BLaER1 treated with 17β-estradiol and CSF1 and Interleukin-3, amounts not matched to agents 10 nM and 100 nM (cell line): ENCODE data around the gene CMSS1.

Source experiments
- H3K27ac ChIP-seq, 11 experiments: shearing (Covaris generic); formaldehyde crosslinking; 2 replicates each; pipeline ENCODE4 v1.8.1; 2022
- H3K27me3 ChIP-seq, 11 experiments: shearing (Covaris generic); formaldehyde crosslinking; 2 replicates each; pipeline ENCODE4 v1.8.1; 2022
- H3K36me3 ChIP-seq, 11 experiments: shearing (Covaris generic); formaldehyde crosslinking; 2 replicates each; pipeline ENCODE4 v1.8.1; 2022
- H3K4me1 ChIP-seq, 10 experiments: shearing (Covaris generic); formaldehyde crosslinking; 2 replicates each; pipeline ENCODE4 v1.8.1; 2022
- H3K4me2 ChIP-seq, 11 experiments: shearing (Covaris generic); formaldehyde crosslinking; 2 replicates each; pipeline ENCODE4 v1.8.1; 2022
- H3K4me3 ChIP-seq, 10 experiments: shearing (Covaris generic); formaldehyde crosslinking; 2 replicates each; pipeline ENCODE4 v1.8.1; 2022
- H3K9ac ChIP-seq, 11 experiments: shearing (Covaris generic); formaldehyde crosslinking; 2 replicates each; pipeline ENCODE4 v1.8.1; 2022
- H3K9me3 ChIP-seq, 11 experiments: shearing (Covaris generic); formaldehyde crosslinking; replicated peaks in 1 of 11; 2 replicates each; pipeline ENCODE4 v1.8.1; 2022
- H4K20me1 ChIP-seq, 11 experiments: shearing (Covaris generic); formaldehyde crosslinking; 2 replicates each; pipeline ENCODE4 v1.8.1; 2022
- Cebpa-rat ChIP-seq, 11 experiments: shearing (Covaris generic); IDR thresholded peaks; 2 replicates each; pipeline ENCODE4 v1.8.1; 2022

The CMSS1 gene

GRCh38 chr3:99941211-99941610, 123.5 kb downstream of the CMSS1 start:
- Histone ChIP-seq H3K9me3 (no peaks in the 10 kb centered on the region), H3K27ac (no peak overlapping the region), H3K4me3 (no peak overlapping the region), H4K20me1 (peaks cover 0 to 57% (median 0%) of the 10 kb centered on the region in 11 experiments; a peak in 6 of 22 replicates), H3K27me3 (no peaks in the 10 kb centered on the region), H3K4me1 (peaks cover 15 to 25% (median 20%) of the 10 kb centered on the region in 10 experiments), H3K4me2 (no peak overlapping the region), H3K36me3 (no peaks in the 10 kb centered on the region), H3K9ac (no peak overlapping the region)
- no peak for TF ChIP-seq Cebpa-rat (IDR thresholded peaks at IDR 0.05)

DNA sequence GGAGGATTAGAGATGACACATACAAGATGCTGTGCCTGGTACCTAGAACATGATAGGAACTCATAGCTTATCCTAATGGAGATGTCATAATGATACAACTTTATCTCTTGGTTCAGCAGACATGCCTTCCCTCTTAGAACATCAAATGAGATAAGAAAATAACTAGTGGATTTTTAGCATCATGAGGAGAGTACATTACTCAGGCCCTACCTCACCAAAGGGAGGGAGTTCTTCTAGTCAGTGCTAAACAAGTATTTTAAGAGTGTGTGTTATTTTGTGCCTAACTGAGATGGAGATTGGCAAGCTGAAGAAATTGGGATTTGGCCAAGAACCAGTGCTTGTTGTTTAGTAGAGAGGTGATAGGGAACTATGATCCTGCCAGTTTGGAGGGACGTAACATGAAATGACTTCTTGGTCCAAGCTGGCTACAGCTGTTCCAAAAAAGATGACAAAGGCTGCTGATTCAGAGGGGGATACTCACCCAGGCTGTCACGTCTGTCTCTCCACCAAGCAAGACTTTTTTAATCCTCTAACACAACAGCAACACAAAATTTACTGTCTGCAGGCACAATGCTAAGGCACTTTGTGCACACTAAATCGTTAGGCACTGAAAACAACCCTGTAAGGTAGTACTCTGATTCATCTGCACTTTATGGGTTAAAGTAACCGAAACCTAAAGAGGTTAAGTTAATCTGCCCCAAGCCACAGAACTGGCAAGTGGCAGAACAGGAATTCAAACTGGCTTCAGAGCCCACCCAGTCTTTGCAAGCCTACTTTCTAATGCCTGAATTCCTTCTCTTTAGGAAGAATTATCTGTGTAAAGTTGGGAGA, 126.5 kb downstream of the CMSS1 start:
- peaks cover 0 to 41% (median 0%) of the 10 kb centered on the region in 11 experiments; a peak in 5 of 22 replicates for H4K20me1 ChIP-seq
- H3K9ac ChIP-seq, result no peak overlapping the region
- no peak for TF ChIP-seq Cebpa-rat (IDR thresholded peaks at IDR 0.05)
- no peaks in the 10 kb centered on the region for H3K9me3 ChIP-seq
- H3K4me3 ChIP-seq, result no peak overlapping the region
- no peaks in the 10 kb centered on the region for H3K36me3 ChIP-seq
- no peak overlapping the region for H3K27ac ChIP-seq
- H3K4me2 ChIP-seq, result no peak overlapping the region
- H3K4me1 ChIP-seq, result peaks cover 0 to 6% (median 1%) of the 10 kb centered on the region in 10 experiments; a peak in 8 of 20 replicates
- H3K27me3 ChIP-seq, result no peaks in the 10 kb centered on the region

DNA sequence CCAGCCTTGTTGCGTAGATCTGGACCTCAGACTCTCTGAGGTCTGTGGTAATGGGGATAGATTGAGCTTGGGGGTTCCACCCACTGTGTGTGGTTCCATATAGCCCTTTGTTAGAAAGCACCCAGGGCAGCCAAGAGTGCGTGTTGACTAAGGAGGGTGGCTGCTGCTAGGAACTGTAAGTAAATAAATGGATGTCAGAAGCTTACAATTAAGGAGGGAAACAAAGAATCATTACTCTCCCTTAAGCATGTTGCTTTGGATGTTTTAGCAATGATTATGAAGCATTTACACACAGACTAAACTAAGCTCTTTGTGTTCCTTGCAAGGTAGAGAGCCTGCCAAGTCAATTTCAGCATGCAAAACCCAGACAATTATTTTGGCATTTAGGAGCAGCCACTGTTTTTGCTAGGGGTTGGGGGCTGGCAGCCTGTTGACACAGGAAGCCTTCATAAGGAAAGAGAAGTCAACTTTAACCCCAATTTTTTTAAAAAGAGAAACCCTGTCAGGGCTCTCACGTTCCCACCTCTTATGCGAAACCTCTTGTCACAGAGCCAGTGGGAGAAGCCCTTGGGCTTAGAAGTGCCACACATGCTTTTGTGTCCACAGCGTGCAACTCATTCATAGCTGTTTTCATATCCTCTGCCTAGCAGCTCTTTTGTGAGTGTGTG, 127.8 kb downstream of the CMSS1 start:
- H3K4me3 ChIP-seq, result no peak overlapping the region
- no peak overlapping the region for H3K9ac ChIP-seq
- H3K9me3 ChIP-seq, result no peaks in the 10 kb centered on the region
- no peaks in the 10 kb centered on the region for H3K36me3 ChIP-seq
- peaks cover 0 to 32% (median 0%) of the 10 kb centered on the region in 11 experiments; a peak in 4 of 22 replicates for H4K20me1 ChIP-seq
- no peak for TF ChIP-seq Cebpa-rat (IDR thresholded peaks at IDR 0.05)
- no peak overlapping the region for H3K27ac ChIP-seq
- H3K27me3 ChIP-seq, result no peaks in the 10 kb centered on the region
- H3K4me2 ChIP-seq, result no peak overlapping the region
- 0 out of 20 replicates have a peak, but pooled peaks cover 0 to 4% (median 0%) of the 10 kb centered on the region in 10 experiments for H3K4me1 ChIP-seq

- H3K27me3 ChIP-seq, result no peaks in the 10 kb centered on the region
- H3K4me1 ChIP-seq, result 0 out of 20 replicates have a peak, but pooled peaks cover 0 to 4% (median 0%) of the 10 kb centered on the region in 10 experiments
- H3K27ac ChIP-seq, result no peak overlapping the region
- no peaks in the 10 kb centered on the region for H3K9me3 ChIP-seq
- no peak overlapping the region for H3K4me3 ChIP-seq
- H3K36me3 ChIP-seq, result 0 out of 22 replicates have a peak, but pooled peaks cover 0 to 3% (median 0%) of the 10 kb centered on the region in 11 experiments
- TF ChIP-seq Cebpa-rat (IDR thresholded peaks at IDR 0.05), result no peak
- H3K9ac ChIP-seq, result no peak overlapping the region
- peaks cover 0 to 38% (median 0%) of the 10 kb centered on the region in 11 experiments; a peak in 4 of 22 replicates for H4K20me1 ChIP-seq
- H3K4me2 ChIP-seq, result no peak overlapping the region
Observed at GRCh38 chr3:99947356-99947755, 129.7 kb downstream of the CMSS1 start.

GRCh38 chr3:99948467-99949089, 130.9 kb downstream of the CMSS1 start:
- Histone ChIP-seq H3K36me3 (0 out of 22 replicates have a peak, but pooled peaks cover 0 to 3% (median 0%) of the 10 kb centered on the region in 11 experiments), H3K4me1 (0 out of 20 replicates have a peak, but pooled peaks cover 0 to 4% (median 0%) of the 10 kb centered on the region in 10 experiments), H3K27ac (no peak overlapping the region), H3K9ac (no peak overlapping the region), H3K27me3 (no peaks in the 10 kb centered on the region), H3K9me3 (no peaks in the 10 kb centered on the region), H3K4me3 (no peak overlapping the region), H3K4me2 (no peak overlapping the region), H4K20me1 (peaks cover 0 to 37% (median 0%) of the 10 kb centered on the region in 11 experiments; a peak in 6 of 22 replicates)
- TF ChIP-seq Cebpa-rat (IDR thresholded peaks at IDR 0.05), result no peak

DNA sequence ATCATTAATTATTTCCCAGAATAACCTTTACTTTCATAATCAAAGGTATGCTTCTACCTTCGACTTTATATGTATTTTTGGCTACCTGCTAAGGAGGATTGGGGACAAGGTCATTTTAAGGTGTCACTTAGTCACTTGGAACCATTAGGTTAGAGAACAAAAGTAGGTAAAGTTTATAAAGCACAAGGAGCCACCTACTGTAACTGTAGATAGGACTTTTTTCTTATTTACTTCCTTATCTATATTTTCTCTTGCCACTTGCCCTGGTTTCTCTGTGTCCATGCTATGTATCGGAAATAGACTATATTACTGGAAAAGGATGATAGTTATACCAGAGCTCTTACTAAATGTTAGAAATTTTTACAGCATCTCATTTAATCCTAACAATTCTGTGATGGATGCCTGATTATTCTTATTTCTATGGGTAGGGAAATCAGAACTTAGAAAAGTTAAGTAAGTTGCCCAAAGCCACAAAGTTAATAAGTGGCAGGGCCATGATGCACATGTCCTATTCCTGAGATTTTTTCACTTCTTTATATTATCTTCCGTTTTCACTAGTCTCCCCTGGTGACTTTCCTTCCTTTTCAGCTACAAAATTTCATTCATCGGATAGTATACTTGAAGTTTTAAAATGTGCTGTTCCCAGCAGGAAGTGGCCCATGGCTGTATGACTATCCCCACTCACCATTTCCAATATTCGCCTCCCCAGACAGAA, 132.5 kb downstream of the CMSS1 start:
- no peak overlapping the region for H3K4me2 ChIP-seq
- H3K4me1 ChIP-seq, result 0 out of 20 replicates have a peak, but pooled peaks cover 0 to 4% (median 0%) of the 10 kb centered on the region in 10 experiments

GRCh38 chr3:99950921-99951320, 133.3 kb downstream of the CMSS1 start:
- Histone ChIP-seq H3K4me1 (0 out of 20 replicates have a peak, but pooled peaks cover 0 to 4% (median 0%) of the 10 kb centered on the region in 10 experiments), H3K9me3 (no peaks in the 10 kb centered on the region), H3K27me3 (no peaks in the 10 kb centered on the region), H3K36me3 (0 out of 22 replicates have a peak, but pooled peaks cover 0 to 3% (median 0%) of the 10 kb centered on the region in 11 experiments), H3K4me3 (no peak overlapping the region), H3K4me2 (no peak overlapping the region), H3K9ac (no peak overlapping the region), H3K27ac (no peak overlapping the region), H4K20me1 (peaks cover 0 to 30% (median 0%) of the 10 kb centered on the region in 11 experiments; a peak in 6 of 22 replicates)
- no peak for TF ChIP-seq Cebpa-rat (IDR thresholded peaks at IDR 0.05)

More for the DNA sequence above, 132.5 kb downstream of the CMSS1 start:
- Histone ChIP-seq H3K9ac (no peak overlapping the region), H3K4me3 (no peak overlapping the region), H3K27me3 (no peaks in the 10 kb centered on the region), H3K27ac (no peak overlapping the region), H4K20me1 (peaks cover 0 to 38% (median 0%) of the 10 kb centered on the region in 11 experiments; a peak in 7 of 22 replicates), H3K36me3 (0 out of 22 replicates have a peak, but pooled peaks cover 0 to 3% (median 0%) of the 10 kb centered on the region in 11 experiments), H3K9me3 (no peaks in the 10 kb centered on the region)
- TF ChIP-seq Cebpa-rat (IDR thresholded peaks at IDR 0.05), result no peak

DNA sequence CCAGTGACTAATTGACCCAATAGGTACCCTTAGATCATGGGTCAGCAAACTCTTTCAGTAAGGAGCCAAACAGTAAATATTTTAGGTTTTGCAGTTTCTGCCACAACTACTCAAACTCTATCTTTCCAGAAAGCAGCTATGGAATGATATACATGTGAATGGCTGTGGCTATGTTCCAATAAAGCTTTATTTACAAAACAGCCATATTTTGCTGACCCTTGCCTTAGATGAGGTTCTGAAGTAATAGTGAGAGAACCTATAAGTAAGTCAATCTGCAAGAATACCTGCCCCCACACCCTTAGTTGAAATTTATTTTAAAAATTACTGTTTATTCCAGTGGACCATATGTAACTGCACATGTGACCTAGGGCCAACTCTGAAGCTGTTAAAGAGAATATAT, 134.0 kb downstream of the CMSS1 start:
- Histone ChIP-seq H4K20me1 (peaks cover 0 to 35% (median 0%) of the 10 kb centered on the region in 11 experiments; a peak in 6 of 22 replicates), H3K4me1 (0 out of 20 replicates have a peak, but pooled peaks cover 0 to 4% (median 0%) of the 10 kb centered on the region in 10 experiments), H3K27me3 (no peaks in the 10 kb centered on the region), H3K36me3 (0 out of 22 replicates have a peak, but pooled peaks cover 0 to 3% (median 0%) of the 10 kb centered on the region in 11 experiments), H3K27ac (no peak overlapping the region), H3K4me3 (no peak overlapping the region), H3K4me2 (no peak overlapping the region), H3K9ac (no peak overlapping the region), H3K9me3 (no peaks in the 10 kb centered on the region)
- no peak for TF ChIP-seq Cebpa-rat (IDR thresholded peaks at IDR 0.05)
